GM19099 (cell line): ENCODE results near the gene SMIM22.

ENCODE experiments used
- POLR2A ChIP-seq: IDR thresholded peaks from 3 replicates; pipeline ENCODE4 v1.6.1; 2011; ENCODE audit warnings: low read depth; ENCODE audit not compliant: insufficient read length; ENCODE audit errors: extremely low read depth

Gene SMIM22

DNA sequence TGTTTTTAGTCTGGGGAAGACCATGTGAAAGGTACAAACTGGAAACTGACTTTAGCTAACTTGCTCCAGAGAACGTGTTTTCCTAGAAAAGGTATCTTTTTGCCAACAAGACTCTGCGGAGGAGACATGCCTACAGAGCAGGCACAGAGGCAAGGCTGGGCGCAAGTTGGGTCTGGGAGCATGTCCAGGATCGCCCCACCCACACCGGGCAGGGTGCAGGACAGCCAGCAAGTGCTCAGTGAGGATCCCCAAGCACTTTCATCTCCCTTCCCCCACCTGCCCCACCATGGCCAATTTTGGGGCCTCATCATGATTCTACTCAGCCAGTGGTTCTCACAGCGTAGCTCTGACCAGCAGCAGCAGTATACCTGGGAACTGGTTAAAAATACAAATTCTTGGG lies 25.5 kb downstream of the SMIM22 start:
- TF ChIP-seq POLR2A, result no peak

- TF ChIP-seq POLR2A, result no peak
Observed at GRCh38 chr16:4825196-4825595, 30.0 kb downstream of the SMIM22 start.

DNA sequence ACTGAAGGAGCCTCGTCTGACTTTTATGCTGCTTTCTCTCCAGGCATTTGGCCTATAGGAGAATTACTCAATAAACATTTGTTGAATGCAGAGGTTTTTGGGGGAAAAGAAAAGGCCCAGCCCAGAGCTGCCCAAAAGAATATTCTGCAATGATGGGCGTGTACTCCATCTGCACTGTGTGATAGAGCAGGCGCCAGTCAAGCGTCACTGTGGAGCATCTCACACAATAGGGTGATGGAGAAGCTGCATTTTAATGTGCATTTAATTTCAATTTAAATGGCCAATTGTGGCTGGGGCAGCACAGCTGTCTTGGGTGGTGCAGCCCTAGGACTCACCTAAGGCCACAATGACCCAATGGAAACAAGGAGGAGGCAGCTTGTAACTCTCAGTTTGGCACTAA lies 31.4 kb downstream of the SMIM22 start:
- no peak for TF ChIP-seq POLR2A

- no peak for TF ChIP-seq POLR2A
Observed at GRCh38 chr16:4826980-4827379, 31.8 kb downstream of the SMIM22 start.

DNA sequence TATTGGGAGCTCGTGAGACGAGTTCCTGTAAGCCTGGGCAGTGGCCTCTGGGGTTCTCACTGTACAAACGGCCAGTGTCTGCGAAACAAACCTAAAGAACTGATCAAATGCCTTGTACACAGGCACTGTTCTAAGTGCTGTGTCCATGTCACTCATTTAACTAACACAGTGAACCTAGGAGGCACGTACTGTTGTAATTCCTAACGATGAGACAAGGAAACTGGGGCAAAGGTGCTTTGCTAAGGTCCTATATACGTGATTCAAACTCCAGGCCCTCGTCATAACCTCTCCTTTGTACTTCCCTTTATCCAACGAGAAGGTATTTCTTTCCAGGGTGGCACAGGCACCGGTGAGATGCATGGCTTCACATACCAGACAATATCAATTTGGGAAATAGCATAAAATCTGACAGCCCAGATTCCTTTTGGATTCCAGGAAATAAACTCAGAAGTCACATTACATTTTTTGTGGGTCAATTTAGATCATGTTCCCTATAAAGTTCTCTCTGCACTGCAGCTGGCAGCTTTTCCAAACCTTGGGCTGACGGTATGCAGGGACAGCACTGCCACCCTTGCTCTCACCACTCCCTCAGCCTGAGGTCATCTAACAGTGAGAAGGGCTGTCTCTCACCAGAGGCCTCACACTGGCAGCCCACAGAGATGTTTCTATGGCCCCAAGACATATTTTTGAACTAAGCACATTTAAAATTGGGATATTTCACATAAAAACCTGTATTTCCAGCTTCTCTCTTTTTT lies 33.6 kb downstream of the SMIM22 start:
- no peak for TF ChIP-seq POLR2A

GRCh38 chr16:4830408-4830807 lies 35.2 kb downstream of the SMIM22 start:
- no peak for TF ChIP-seq POLR2A

DNA sequence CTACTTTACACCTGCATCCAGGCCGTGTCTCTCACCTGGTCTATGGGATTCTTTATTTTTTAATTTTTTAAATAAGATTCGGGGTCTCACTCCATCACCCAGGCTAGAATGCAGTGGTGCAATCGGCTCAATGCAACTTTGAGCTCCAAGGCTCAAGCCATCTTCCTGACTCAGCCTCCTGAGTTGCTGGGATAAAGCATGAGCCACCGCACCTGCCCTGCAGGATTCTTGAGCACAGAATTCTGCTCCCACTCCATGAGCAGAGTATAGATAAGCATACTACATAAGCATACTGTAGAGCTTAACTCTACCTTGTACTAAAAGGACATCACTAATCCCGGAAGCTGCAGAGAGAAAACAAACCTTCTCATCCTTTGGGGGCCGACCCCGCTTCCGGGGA lies 36.4 kb downstream of the SMIM22 start:
- no peak for TF ChIP-seq POLR2A

DNA sequence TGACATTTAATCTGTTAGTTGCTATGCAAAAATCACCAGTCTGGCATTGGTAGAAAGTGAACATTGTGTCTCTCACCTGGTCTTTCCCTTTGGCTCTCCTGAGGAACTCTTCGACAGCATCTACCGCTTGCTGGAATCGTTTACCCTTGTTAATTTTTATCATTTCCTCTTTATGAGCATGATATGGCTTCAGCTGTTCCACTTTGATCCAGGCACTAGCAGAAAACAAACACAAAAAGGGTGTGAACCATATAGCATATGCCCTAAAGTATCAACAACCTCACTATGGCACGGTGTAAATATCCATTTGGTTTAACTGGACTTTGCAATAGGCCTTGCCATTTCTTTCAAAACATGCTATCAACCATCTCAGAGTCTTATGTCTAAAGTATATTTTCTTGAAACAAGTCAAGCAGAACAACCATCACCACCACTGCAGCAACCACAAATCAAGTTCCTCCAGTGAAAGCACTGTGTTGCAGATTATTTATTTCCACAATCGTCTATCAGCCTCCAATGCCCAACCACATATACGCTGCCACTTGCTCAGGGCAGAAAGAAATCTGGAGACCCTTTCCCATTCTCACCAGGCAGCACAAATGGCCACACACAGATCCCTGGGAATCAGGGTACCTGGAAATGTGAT lies 37.7 kb downstream of the SMIM22 start:
- TF ChIP-seq POLR2A, result no peak

DNA sequence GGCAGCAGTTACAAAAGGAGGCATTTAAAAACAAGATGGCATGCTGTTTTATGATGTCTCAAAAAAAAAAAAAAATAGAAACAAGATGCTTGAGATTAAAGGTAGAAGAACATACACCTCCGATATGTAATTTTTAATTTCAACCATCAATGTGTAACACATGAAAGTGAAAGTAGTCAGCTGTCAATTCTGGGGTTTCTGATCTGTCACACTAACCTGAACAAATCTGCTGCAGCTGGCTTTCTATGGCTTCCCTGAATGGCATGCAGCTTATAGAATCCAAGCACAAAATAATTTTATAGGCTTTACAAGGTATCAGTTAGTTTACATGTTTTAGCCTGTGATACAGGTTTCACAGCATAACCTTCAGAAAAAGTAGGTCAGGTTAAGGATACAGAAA lies 38.4 kb downstream of the SMIM22 start:
- TF ChIP-seq POLR2A, result no peak

GRCh38 chr16:4836727-4837126 lies 41.6 kb downstream of the SMIM22 start:
- TF ChIP-seq POLR2A, result no peak

DNA sequence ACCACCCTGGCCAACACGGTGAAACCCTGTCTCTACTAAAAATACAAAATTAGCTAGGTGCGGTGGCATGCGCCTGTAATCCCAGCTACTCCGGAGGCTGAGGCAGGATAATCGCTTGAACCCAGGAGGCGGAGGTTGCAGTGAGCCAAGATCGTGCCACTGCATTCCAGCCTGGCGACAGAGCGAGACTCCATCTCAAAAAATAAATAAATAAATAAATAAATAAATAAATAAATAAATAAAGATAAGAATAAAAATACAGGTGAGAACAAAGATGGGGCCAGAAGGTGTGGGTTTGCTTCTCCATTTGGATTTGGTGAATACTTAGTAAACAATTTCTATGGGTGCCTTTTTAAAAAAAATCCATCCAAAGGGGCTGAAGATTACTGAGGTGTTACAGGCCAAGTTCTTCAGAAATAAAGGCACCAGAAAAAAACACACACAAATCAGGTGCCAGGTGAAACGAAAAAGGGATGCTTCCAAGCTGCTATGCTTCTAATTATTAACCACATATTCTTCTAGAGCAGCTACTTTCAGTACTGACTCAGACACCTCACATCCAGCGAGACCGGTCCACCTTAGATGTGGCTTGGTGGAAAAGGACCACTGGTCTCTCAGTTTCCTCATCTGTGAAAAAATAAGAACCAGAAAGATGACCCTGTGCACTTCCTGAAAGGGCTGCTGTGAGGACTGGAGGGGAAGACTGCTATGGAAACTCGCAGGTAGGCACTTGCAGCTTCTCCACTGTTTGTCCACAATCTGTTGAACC lies 42.7 kb downstream of the SMIM22 start:
- no peak for TF ChIP-seq POLR2A

DNA sequence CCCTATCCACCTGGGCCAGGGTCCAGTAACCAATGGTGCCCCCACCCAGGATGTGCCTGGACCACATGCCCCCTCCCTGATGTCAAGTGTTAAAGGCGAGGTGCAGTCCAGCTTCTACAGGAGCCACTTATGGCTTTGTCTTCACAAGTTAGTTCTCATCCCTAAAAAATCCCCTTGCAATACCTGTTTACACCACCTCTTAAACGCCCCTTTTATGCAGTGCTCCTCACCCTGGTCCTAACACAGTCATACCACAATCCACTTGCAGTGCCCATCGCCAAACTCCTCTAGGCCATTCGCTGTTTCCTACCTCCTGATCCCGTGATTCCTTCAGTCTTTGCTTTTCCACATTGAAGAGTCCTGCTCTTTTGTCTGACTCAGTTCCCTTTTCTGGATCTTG lies 44.8 kb downstream of the SMIM22 start:
- no peak for TF ChIP-seq POLR2A

GRCh38 chr16:4840984-4841383 lies 45.8 kb downstream of the SMIM22 start:
- no peak for TF ChIP-seq POLR2A
